Activated CD4-positive, alpha-beta T cell treated with anti-CD3 and anti-CD28 coated beads, Interleukin-2, amount 50 U/mL, for 24 hours (primary cell): Measurements from ENCODE around the gene SLC1A1.
"Not testable (repeated sequence)": the region's sequence is repeated elsewhere in the genome, so short reads cannot be mapped to it uniquely, and the experiment has no call there.

Experiments
- DNase-seq, 2 donors: peaks; one replicate each; pipeline ENCODE4 v3.0.0-alpha.2; 2020; ENCODE audit warnings: low read depth in 1 of 2, low spot score in 1 of 2

The SLC1A1 gene

DNA sequence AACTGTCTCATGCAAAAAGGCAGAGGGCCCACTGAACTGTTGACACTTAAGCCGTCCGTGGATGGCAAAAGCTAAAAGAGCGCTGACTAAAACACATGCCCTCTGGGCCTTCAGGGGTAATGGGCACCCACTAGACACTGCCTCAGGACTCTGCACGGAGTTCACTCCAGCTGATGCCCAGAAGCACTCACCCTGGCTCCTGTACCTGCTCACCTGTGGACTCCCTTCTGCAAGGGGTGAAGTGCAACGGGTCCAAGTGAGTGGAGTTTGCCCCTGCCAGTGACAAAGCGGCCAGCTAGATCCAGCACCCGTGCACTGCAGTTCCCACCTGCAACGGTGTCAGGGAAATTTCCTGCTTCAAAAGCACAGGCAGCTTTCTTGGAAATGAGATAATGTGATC is 50.2 kb downstream of the SLC1A1 start:
- no peak for DNase-seq

DNA sequence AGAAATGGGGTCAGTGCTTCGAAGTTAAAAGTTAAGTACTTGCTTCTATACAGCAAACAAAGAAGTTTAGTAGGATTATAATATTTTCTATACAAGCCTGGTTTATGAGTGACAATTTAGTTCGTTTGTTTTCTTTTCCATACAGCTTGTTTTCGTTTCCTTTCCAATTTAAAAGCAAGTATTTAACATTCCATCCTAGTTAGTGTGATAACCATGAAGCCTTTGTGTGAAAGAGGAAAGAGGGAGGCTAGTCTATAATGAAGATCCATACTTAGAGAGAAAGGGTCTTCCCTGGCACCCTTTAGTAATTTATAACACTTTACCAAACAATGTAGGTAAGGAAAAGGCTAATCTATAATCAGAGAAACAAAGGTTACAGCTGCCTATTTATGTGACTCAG is 51.0 kb downstream of the SLC1A1 start:
- no peak for DNase-seq

DNA sequence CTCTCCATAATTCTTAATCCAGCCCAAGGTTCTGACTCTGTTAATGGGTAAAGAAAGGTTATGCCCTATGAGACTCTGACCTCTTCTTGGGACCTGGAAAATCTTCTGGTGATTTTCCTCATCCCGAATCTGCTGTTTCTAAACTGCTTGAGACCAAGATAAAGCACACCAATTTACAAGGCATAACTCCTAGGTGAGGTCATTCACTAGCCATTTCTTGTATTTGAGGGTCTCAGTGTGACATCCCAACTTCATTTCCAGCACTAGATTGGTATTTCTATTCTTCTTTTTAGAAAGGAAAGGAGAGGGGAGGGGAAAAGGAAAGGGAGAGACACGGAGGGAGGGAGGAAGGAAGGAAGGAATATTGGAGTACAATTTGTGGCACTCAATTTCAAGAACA is 51.6 kb downstream of the SLC1A1 start:
- no peak for DNase-seq

DNA sequence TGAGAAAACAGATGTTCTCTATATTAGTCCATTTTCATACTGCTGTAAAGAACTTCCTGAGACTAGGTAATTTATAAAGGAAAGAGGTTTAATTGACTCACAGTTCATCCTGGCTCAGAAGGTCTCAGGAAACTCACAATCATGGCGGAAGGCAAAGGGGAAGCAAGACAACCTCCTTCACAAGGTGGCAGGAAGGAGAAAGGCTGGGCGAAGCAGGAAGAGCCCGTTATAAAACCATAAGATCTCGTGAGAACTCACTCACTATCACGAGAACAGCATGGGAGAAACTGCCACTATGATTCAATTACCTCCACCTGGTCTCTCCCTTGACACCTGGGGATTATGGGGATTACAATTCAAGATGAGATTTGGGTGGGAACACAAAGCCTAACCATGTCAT is 54.4 kb downstream of the SLC1A1 start:
- DNase-seq, result not testable (repeated sequence)

DNA sequence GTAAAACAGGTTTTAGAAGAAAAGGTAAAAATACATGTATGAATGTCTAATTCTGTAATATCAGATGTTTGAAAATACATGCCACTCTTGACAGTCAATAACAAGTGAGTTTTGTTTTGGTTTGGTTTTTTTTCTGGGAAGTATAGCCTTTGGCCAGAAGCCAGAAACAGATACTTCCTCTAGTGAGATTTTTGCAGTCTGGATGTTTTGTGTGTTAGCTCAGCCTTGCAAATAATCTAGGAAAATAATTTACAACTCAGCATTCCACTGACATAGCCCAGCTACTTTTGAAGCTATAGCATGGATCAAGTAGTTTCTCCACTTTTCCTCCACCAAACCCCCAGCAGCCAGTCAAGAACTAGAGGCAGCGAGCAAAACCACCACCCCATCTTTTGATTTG is 56.7 kb downstream of the SLC1A1 start:
- DNase-seq, result no peak

DNA sequence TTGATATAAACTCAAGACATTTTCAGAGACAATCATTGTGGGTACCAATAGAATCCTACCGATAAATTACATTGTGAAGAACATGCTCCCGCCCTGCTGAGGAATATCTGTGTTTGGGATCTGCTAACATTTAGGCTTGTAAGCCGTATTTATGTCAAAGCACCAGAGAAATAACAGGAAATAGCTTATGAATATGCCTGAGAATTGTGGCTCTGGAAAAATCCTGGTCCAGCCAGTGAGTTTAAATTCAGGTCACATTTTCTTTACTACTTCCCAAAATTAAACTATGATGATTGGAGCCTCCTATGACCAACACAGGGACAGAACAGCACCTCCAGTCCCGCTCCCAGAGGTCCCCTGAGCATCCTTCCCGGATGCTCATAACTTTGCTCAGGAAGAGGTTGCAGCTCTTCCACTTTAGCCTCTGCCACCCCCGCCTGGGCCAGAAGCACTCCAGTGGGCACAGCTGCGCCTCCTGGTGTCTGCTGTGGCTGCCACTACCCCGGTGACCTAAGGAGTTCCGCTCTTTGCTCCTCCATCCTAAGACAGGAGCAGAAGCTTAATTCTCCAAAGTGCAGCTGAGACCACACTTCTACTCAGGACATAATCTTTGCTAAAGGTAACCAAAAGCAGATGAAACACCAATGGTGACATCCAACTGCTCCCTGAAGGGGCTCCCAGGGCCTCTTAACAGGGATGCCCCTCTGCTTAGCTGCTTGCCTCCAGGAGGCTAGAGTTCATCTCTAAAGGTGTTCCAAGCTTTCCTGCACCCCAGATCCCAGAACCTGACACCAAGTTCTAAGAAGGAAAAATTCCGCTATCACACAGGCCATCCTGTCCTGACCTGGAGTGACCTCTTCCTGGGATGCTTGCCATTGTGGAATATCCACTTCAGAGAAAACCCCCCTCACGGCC is 58.8 kb downstream of the SLC1A1 start:
- no peak for DNase-seq

DNA sequence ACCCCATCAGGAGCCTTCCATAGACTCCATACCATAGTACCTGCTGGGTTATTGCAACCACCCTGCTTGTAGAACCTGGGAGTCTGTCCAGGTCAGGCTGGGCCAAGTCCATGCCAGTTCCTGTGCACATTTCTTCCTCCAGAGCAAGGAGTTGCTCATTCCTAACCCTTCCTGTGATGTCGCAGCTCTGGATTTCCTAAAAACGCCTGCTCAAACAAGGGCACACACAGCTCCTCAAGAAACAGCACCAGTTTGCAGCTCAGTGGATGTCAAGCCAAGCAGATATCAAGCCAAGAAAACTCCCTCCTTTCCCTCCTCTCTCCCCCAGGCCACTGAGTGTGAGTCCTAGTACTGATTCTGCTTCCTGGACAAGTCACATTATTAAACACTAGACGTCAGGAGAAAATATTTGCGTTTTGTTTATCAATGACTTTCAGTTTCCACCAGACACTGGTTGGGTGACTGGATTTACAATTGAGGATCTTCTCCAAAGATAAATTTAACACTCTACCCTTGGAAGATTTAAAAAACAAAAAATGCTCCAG is 59.6 kb downstream of the SLC1A1 start:
- no peak for DNase-seq

DNA sequence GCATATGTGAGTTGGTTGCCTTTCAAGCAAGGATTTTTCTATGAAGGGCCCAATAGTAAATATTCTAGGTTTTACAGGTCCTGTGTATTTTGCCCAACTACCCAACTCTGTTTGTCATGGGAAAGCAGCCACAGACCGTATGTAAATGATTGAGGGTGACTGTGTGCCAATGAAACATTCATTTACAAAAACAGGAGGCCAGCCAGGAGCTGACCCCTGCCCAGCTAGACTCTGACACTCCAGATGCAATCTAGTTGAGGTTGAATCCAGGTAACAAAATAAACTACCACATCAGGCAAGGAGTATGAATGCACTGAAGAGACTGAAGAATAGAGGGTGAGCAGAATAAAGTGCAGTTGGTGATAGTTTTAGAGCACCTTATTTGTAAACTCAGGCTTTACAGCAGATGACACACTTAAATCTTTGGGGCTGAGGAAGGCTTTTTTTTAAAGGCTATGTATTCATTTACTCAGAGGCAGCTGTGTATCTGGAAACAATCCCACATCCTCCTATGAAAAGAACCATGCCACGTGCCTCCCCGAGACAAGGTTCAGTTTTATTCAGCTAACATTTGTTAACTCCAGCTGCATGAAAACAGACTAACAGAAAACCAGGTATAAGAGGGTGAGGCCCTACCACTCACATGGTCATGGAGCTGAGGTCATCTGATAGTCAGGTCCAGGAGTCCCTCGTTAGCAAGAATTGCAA is 60.7 kb downstream of the SLC1A1 start:
- DNase-seq, result no peak

DNA sequence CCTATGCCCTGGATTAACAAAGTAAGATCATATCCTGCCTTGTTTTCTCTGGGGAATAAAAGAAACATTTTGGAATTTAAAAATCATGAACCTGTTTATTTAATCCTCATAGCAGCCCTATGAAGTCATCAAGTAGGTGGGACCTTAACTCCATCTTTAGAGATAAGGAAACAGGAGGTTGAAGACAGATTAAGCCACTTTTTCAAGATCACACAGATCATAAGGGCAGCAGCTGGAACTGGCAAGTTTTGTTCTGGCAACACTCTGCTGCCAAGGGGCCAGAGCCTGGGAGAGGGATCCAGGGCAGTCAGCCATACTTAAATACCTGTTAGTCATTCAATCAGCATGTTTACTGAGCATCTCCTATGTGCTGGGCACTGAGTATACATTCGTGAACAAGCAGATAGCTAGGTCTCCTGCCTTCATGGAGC is 63.7 kb downstream of the SLC1A1 start:
- DNase-seq, result no peak

DNA sequence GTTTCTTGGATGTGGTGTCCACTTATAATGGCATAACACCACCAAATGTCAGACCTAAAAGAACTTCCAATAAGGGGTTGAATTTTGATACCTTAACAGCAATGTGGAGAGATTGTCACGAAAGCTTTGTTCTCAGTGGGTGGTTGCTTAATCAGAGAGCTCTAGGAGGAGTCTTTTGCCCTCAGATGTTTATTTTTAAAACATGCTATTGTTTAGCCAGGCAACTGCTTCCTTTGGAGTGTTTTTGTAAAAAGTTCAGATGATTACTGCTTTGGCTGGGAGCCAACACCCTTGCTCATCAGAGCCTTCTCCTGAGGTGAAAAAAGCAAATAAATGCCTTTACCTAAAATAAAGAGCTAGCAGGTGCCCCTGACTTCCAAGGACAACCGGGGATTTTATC is 65.0 kb downstream of the SLC1A1 start:
- no peak for DNase-seq

DNA sequence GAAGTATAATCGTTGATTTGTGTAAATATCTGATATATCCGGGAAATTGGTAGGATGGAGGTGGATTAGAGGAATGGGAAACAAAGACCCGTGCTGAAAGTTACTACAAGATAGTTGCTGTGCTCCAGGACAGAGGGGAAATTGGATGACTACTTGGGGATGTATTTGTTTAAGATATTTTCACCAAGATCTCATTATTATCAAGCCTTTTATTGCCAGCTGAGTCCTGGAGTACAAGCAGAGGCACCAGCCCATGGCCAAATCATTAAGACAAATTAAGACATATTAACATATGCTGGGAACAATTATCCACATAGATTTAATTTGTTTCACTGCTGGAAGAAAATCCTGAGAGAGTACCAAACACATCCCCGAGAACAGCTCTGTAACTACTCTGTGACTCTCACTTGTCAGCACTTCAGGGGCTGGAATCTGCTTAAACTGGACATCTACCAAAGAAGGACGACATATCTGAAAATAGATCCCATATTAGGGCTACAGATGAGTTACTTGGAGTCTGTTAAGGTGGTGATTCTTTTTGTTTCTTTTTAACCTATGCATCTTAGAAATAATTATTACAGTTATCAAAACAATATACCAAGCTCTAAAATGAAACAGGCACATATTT is 68.2 kb downstream of the SLC1A1 start:
- no peak for DNase-seq

DNA sequence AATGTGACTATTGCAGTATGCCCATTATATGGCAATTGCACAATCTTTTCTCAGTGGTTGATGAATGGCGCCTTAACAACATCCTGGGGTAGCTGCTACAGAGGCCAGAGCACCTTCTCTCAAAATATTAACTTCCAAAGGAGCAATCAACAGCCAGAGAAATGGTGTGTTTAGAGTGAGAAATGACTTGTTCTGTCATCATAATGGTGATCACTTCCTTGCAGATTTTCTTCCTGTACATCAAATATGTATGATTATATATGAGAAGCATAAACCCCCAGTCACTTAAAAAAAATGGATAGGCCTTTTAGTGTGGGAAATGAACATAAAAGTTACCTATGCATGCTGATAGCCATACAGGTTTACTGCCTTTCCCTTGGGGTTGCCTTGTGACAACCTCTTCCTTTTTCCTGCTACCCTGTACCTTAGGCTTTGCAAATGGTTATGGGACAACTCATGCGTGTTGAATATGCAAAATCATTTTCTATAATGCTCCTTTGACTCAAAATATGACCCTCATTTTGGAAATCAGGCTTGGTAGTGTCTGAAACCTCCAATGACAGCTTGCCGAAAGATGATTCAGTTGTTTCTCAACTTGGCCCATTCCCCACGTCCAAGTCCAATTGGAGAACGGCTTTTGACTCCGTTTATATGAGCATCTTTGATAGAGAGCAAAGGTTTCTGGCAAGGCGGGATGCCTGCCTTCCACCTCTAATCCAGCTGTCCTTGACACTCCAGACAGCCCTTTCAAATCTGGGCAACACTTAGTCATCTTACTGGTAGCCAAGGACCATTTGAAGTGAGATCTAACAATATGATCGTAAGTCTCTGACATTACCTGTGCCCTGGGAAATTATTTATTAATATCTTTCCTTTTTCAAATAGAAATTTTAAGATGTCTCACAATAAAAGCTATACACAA is 69.3 kb downstream of the SLC1A1 start:
- DNase-seq, result no peak

DNA sequence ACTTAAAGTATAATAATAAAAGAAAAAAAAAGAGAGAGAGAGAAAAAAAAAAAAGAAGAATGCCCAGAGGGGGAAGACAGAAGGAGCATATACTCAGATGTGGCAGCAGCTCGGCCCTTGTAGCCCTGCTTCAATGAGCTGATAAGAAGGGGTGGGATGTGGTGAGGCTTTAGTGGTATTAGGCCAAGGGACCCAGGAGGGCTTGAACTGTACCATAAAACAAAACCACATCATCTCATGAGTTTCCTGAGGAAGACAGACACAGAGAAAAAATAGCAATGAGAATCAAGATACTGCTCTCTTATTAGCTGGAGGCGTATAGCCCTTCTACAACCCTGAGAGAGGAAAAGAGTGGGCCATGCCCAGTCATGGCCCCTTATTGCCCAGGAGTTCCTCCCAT is 72.8 kb downstream of the SLC1A1 start:
- no peak for DNase-seq

DNA sequence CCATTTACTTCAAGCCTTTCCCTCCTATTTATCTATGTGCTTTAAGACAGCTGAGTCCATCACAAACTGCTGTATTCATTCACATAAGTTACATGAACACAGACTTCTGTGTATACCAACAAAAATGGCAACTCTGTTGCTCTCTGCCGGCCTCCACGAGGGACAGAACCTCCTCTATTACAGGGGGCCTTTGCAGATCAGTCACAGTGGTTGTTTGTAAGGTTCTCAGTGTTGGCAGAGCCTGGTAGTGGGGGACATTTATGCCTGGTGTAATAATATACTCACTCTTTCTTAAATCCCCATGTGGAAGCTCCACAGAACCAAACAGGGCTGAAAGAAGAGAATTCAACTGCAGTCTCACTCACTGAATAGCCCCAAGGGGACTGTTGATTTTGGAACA is 76.5 kb downstream of the SLC1A1 start:
- DNase-seq, result no peak

DNA sequence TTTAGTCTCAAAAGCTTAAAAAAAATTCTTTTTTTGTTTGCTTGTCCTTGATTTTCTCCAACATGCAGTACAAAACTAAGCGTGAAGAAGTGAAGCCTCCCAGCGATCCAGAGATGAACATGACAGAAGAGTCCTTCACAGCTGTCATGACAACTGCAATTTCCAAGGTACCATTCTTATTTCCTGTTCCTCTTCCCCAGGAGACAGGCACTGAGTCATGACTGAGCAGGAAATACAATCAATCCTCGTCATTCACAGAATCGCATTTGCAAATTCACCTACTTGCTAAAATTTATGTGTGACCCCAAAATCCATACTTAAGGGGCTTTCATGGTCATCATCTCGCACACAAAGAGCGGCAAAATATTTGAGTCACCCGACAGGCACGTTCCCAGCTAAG is 77.3 kb downstream of the SLC1A1 start:
- DNase-seq, result no peak

DNA sequence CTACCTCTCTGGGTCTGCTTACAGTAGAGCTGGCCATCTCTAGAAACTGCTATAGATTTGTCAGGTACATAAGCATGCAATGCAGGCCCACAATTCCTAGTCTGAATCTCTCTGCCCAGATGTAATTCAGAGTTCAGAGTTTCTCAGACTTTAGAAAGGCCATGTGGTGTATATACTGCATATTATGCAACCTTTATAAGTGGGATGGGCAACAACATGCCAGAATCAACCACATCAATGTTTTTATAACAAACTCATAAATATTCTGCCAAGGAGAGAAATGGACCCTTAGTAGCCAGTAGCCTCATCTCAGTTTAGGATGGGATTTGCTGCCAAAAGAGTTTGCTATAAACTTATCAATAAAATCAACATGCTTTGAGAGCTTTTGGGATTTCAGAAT is 78.8 kb downstream of the SLC1A1 start:
- DNase-seq, result no peak

DNA sequence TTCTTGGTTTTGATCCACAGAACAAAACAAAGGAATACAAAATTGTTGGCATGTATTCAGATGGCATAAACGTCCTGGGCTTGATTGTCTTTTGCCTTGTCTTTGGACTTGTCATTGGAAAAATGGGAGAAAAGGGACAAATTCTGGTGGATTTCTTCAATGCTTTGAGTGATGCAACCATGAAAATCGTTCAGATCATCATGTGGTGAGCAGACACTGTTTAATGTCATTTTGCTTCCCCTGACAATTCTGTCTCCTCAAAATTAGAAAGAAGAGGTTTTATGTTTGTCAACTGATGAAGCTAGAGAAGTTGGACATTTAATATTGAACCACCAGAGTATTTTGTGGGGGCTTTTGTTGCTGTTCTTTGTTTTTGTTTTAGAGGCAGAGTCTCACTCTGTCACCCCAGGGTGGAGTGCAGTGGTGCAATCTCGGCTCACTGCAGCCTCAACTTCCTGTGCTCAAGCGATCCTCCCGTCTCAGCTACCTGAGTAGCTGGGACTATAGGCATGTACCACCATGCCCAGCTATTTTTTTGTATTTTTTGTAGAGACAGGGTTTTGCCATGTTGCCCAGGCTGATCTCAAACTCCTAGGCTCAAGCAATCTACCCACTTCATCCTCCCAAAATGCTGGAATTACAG is 82.0 kb downstream of the SLC1A1 start:
- DNase-seq, result no peak

DNA sequence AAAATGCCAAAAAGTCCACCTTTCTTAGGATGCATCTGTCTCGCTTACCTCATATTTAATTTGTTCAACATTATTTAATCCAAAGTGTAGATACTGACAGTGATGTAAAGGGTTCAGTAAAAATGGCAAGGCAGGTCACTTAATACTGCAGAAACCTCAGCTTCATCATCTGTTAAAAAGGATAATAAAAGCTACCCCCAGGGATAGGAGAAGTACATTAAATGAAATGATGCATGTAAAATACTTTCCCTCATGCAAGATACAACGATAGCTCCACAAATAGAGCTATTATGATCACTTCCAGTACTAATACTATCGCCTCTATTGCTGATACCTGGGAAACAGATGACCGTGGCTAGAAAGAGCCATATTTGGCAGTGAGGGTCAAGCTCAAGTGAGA is 82.9 kb downstream of the SLC1A1 start:
- DNase-seq, result no peak

DNA sequence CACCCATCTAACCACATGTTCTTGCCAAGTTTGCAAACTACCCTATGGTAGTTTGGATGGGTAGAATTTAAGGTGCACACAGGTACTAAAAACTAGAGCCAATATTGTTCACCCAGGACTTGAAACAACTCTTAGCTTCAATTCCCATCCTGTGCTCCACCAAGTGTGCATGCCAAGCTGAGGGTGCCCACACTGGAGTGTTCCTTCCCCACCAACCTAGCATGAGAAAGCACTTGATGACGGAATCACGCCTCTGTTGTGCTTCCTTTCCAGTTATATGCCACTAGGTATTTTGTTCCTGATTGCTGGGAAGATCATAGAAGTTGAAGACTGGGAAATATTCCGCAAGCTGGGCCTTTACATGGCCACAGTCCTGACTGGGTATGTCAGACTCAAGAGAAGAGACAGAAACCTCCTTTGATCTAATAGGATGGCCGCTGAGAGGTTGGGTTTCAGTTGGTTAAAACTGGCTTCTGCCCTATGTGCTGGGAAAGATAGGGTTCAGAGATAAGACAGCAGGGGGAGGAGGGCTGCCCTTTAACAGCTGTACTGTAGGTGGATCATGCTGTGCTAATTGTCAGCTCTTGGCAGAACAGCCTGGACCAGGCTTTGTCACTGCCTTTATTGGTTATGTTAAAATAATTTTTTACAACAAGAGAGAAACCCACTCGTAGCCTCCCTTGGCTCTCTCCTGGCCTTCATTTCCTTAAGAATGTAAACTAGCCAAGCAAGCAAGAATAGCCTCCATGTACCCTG is 83.5 kb downstream of the SLC1A1 start:
- DNase-seq, result no peak
